ENCODE data around the gene LINC01488.

The LINC01488 gene

GRCh38 chr11:69524991-69525411, 43.5 kb downstream of the LINC01488 start:
- TF ChIP-seq ZFP3 (CRISPR knock-in tag; IDR thresholded peaks at IDR 0.05) (no peak), ZNF8 (CRISPR knock-in tag; IDR thresholded peaks at IDR 0.05) (no peak), POU6F1 (CRISPR knock-in tag; IDR thresholded peaks at IDR 0.05; ENCODE audit: borderline replicate concordance, low read depth) (no peak), ARNTL (CRISPR knock-in tag; IDR thresholded peaks at IDR 0.05; ENCODE audit: borderline replicate concordance, low read depth) (no peak), CSDC2 (CRISPR knock-in tag; IDR thresholded peaks at IDR 0.05) (no peak), SNAI2 (CRISPR knock-in tag; IDR thresholded peaks at IDR 0.05) (no peak), CSRNP3 (CRISPR knock-in tag; IDR thresholded peaks at IDR 0.05) (no peak), OSR1 (CRISPR knock-in tag; IDR thresholded peaks at IDR 0.05) (no peak), ZNF70 (CRISPR knock-in tag; IDR thresholded peaks at IDR 0.05) (no peak), GLIS3 (CRISPR knock-in tag; IDR thresholded peaks at IDR 0.05) (no peak), PATZ1 (CRISPR knock-in tag; IDR thresholded peaks at IDR 0.05; ENCODE audit: borderline replicate concordance) (no peak), ZFP30 (CRISPR knock-in tag; IDR thresholded peaks at IDR 0.05) (no peak), TCF4 (CRISPR knock-in tag; IDR thresholded peaks at IDR 0.05; ENCODE audit: borderline replicate concordance) (no peak), BACH2 (CRISPR knock-in tag; IDR thresholded peaks at IDR 0.05; ENCODE audit: borderline replicate concordance) (no peak), TOX (CRISPR knock-in tag; IDR thresholded peaks at IDR 0.05; ENCODE audit: borderline replicate concordance) (no peak), PPARA (CRISPR knock-in tag; IDR thresholded peaks at IDR 0.05; ENCODE audit: borderline replicate concordance) (no peak), ZNF565 (CRISPR knock-in tag; conservative IDR thresholded peaks at IDR 0.05; ENCODE audit: low read depth) (no peak), RARB (CRISPR knock-in tag; IDR thresholded peaks at IDR 0.05) (no peak)
- ATAC-seq: no peak

- TF ChIP-seq TCF4 (CRISPR knock-in tag; IDR thresholded peaks at IDR 0.05; ENCODE audit: borderline replicate concordance) (no peak), PATZ1 (CRISPR knock-in tag; IDR thresholded peaks at IDR 0.05; ENCODE audit: borderline replicate concordance) (no peak), OSR1 (CRISPR knock-in tag; IDR thresholded peaks at IDR 0.05) (no peak)
- ATAC-seq: no peak
Measured at GRCh38 chr11:69525516-69526452, 44.3 kb downstream of the LINC01488 start.

GRCh38 chr11:69526453-69526810, 45.0 kb downstream of the LINC01488 start:
- no peak for ATAC-seq

GRCh38 chr11:69529001-69529400, 47.5 kb downstream of the LINC01488 start:
- no peak for TF ChIP-seq ZFP3 (CRISPR knock-in tag; IDR thresholded peaks at IDR 0.05)
- no peak for ATAC-seq

More at GRCh38 chr11:69526453-69526810, 45.0 kb downstream of the LINC01488 start:
- TF ChIP-seq ZC3H10 (CRISPR knock-in tag; IDR thresholded peaks at IDR 0.05): no peak
- TF ChIP-seq ISL1 (CRISPR knock-in tag; IDR thresholded peaks at IDR 0.05): no peak
- TF ChIP-seq TCF4 (CRISPR knock-in tag; IDR thresholded peaks at IDR 0.05; ENCODE audit: borderline replicate concordance): no peak
- no peak for TF ChIP-seq TOX (CRISPR knock-in tag; IDR thresholded peaks at IDR 0.05; ENCODE audit: borderline replicate concordance)
- no peak for TF ChIP-seq CSDC2 (CRISPR knock-in tag; IDR thresholded peaks at IDR 0.05)
